NCI-H1417 treated with DMSO at 0.1 percent for 48 hours (cell line): Measurements from ENCODE around the gene TTL.
A peak's percentile ranks its signal among the peaks of the same experiment; 100 is the strongest.
"Not testable (repeated sequence)": the region's sequence is repeated elsewhere in the genome, so short reads cannot be mapped to it uniquely, and the experiment has no call there.

Experiments
- DNase-seq: peaks from one replicate; lab custom pipeline; 2025; lab: John Stamatoyannopoulos, UW

TTL gene

DNA sequence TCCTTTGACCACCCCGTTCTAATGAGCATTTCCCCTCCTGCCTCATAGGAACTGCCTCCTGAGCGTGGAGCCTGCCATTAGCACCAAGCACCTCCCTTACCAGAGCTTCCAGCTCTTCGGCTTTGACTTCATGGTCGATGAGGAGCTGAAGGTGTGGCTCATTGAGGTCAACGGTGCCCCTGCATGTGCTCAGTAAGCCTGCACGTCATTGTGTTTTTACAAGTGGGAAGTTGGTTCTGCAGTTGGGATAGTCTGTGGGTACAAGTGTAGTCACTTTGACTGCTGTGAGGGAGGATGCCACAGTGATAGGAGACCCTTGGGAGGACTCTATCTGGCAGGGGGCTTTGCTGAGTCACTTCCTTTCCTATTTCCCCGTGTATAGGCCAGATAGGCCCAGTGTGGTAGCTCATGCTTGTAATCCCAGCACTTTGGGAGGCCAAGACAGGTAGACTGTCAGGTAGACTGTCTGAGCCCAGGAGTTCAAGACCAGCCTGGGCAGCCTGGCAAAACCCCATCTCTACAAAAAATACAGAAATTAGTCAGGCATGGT lies 38.4 kb downstream of the TTL start:
- DNase-seq: no peak

DNA sequence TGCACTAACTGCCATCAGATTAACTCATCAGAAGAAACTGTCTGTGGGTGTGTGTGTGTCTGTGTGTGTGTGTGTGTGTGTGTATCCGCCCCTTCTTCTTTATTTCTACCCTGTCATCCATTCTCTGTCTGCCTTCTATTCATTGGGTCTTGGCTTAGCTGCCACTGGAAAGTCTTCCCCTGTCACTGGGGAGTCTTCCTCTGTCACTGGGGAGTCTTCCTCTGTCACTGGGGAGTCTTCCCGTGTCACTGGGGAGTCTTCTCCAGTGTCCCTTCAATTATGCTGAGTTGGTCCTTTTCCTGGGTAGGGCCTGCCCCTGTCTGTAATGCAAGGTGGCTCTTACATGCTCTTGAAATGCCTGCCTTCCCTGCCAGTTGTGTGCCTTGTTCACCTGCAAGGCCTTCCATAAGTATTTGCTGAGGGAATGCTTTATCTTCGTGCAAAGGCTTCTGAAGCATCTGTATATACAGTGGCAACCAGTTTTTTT lies 41.4 kb downstream of the TTL start:
- no peak for DNase-seq

DNA sequence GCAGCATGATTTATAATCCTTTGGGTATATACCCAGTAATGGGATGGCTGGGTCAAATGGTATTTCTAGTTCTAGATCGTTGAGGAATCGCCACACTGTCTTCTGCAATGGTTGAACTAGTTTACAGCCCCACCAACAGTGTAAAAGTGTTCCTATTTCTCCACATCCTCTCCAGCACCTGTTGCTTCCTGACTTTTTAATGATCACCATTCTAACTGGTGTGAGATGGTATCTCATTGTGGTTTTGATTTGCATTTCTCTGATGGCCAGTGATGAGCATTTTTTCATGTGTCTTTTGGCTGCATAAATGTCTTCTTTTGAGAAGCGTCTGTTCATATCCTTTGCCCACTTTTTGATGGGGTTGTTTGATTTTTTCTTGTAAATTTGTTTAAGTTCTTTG lies 42.3 kb downstream of the TTL start:
- DNase-seq: not testable (repeated sequence)

DNA sequence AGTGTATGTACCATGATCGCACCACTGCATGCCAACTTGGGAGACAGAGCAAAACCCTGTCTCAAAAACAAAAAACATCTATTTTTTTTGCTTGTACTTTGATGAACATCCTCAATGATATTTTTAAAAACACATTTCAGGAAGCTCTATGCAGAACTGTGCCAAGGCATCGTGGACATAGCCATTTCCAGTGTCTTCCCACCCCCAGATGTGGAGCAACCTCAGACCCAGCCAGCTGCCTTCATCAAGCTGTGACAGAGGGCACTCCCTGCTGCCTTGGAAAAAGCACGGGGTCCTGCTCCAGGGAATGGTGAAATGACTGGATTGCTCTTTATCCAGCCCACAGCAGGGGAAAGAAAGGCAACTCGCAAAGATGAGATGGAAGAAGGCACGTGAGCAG lies 46.6 kb downstream of the TTL start:
- DNase-seq: no peak

DNA sequence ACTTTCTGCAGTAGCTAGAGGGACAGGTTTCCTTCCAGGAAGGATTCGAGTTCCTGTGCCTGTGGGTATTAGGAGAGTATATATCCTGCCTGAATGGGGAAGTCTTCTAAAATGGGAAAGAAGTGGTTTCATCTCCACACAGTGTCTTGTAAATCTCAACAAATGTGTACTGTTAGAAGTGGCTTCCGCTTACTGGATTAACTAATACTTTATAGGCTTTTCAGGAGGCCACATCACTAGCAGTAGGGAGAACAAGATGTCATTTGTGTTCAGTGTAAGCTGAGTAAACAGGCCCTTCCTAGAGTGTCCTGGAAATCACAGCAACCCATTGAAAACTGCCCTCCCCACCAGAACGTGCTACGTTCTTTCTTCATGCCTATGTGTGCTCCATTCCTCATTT lies 47.8 kb downstream of the TTL start:
- no peak for DNase-seq

DNA sequence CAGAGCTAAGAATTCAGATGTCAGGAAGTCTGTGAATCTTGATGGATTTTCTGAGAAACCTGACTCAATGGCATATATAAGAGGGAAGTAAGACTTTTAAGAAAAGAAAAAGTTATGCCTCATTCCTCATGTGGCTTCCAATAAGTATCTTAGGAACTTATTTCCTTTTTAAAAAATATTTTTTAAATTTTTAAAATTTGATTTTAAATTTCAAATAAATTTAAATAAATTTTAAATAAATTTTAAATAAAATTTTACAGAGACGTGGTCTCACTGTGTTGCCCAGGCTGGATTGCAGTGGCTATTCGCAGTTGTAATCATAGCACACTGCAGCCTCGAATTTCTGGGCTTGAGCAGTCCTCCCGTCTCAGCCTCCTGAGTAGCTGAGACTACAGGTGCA lies 48.8 kb downstream of the TTL start:
- no peak for DNase-seq

DNA sequence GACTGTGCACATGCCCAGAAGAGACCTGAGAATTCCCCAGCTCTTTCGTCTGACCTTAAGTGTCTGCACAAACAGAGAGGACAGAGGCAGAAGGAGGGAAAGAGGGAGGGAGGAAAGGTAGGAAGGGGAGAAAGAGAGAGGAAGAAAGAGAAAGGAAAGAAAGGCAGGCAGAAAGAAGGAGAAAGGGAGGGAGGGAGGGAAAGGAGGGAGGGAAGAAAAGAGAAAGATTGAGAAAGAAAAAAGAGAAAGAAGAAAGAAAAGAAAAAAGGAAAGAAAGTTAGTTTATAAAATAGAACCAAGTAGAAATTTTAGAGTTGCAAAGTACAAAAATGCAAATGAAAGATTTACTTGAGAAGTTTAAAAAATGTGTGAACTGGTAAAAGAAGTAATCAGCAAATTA lies 52.9 kb downstream of the TTL start:
- no peak for DNase-seq

DNA sequence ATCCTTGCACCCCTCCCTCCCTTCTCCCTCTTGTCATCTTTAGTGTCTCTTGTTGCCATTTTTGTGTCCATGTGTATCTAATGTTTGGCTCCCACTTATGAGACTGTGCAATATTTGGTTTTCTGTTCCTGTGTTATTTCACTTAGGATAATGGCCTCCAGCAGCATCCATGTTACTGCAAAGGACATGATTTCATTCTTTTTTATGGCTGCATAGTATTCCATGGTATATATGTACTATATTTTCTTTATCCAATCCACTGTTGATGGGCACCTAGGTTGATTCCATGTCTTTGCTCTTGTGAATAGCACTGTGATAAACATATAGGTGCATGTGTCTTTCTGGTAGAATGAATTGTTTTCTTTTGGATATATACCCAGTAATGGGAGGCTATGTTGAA lies 54.7 kb downstream of the TTL start:
- not testable (repeated sequence) for DNase-seq

DNA sequence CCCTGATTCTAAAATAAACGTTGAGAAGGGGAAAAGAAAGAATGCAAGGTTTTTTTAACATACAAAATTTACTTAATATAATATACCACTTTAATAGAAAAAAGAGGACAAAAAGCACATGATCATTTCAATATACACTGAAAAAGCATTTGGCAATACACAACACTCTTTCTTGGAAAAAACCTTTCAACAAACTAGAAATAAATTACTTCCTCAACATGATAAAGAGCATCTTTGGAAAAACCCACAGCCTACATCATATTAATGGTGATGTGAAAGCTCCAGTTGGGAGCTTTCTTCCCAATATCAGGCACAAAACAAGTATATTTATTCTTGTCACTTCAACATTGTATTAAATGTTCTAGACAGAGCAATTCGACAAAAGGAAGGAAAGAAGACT lies 57.4 kb downstream of the TTL start:
- no peak for DNase-seq

DNA sequence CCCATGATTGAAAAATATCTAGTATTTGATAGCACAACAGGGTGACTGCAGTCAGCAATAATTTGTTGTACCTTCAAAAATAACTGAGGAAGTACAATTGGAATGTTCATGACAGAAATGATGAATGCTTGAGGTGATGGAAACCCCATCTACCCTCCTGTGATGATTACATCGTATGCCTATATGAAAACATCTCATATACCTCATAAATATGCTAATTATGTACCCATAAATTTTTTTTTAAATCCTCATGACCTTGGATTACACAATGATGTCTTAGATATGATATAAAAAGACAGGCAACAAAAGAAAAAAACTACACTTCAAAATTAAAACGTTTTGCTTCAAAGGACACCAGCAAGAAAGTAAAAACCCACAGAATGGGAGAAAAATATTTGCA lies 59.0 kb downstream of the TTL start:
- DNase-seq: no peak

DNA sequence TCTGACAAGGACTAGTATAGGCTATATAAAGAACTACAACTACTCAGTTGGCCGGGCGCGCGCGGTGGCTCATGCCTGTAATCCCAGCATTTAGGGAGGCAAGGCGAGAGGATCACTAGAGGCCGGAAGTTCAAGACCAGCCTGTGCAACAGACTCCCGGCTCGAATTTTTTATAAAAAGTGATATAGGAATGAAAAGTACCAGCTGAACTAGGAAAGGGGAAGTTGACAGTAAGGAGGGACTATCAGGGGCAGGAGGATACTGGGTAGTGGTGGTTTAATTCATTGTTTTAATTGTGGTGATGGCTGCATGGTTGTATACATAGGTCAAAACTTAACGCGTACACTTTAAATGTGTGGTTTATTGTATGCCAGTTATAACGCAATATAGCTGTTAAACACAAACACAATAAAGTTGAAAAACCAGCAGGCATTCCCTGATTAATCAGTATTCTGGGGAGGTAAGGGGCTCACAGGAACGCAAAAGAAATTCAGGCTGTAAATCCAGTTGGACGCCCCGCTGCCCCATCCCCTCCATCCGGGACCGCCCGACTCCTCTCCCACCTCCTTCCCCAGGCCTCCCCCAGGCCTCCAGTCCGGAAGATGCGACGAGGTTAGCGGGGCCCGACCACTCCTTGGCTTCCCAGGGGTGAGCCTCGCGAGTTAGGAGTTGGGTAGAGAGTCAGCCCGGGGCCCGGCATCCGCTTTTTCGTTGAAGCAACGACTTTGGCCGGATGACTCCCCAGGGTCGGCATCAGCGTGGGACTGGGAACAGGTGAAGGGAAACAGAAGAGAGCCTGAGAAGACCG lies 59.6 kb downstream of the TTL start:
- DNase-seq: no peak

DNA sequence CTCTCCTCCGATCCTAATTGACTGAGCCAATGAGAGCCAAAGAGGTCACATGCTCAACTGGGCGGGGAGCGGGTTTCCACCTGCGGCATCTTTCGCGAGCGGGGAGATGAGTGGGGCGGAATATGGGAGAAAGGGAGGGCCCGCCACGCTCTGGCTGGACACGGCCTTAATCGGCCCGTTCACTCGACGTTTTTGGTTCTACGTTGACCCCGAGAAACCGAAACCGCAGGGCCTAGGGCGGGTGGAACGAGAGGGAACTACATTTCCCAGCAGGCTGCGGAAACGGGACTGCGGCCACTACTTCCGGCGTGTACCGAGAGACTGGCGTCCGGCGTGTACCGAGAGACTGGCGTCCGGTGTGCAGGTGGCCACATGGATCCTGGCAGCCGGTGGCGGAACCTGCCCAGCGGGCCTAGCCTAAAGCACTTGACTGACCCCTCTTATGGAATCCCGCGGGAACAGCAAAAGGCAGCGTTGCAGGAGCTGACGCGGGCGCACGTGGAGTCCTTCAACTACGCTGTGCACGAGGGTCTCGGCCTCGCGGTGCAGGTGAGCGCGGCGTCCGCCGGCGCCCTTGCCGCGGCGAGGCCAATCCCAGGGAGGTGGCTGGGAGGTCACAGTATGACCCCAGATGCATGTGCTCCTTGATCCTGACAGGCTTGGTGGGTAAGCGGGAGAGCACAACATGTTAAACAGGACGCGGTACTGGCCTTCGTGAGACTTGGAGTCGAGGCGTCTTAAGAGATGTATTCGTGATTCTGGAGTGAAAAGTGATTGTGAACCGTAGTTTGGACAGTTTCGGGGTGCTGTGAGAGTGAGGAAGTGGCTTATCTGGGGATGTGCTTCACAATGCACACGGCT lies 60.4 kb downstream of the TTL start, which contains the start of gene POLR1B:
POLR1B (plus strand) TSS at position 343 of the 861 bp plus-strand sequence; CDS start at position 373, 30 bp downstream.
- peak; percentile 69 for DNase-seq

DNA sequence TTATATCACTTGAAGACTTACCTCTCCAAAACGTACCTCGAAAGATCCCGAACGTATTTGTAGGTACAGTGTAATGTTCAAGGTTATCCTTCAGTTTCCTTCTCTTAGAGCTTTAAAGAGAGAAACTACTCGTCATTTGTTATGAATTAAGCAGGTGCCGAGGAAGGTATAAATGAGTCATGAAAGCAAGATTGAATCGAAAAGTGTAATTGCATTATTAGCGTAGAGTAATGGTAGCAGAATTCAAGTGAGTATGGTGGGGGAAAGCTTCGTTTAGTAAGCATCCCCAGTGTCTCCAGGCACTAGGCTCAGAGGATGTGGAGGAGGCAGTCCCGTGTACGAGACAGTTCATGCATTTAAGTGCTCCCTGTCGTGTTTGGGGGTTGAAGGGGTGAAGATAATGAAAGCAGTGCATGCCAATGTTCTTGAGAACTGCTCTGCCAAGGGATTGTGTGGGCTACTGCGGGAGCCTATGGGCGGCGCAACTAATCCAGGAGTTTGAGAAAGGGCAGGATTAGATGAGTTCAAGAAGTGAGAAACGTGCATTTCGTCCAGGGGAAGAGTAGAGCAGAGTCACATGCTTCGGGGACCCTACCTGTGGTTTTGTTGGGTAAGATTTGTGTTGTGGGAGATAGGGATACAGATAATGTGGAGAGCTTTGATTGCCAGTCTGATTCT lies 61.2 kb downstream of the TTL start:
- no peak for DNase-seq

DNA sequence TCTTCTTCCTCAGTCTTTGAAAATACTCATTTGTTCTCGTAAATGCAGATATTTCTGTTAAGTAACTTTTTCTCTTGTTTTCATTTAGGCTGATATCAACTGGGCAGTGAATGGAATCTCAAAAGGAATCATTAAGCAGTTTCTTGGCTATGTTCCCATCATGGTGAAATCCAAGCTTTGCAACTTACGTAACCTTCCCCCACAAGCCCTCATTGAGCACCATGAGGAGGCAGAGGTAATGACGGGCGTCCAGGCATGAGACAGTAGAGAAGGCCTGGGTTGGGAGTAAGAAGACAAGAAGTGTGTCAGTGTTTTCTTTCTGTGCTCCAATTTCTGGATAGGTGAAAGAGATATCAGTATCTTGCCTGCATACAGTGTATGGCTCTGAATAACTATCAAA lies 65.4 kb downstream of the TTL start:
- no peak for DNase-seq

DNA sequence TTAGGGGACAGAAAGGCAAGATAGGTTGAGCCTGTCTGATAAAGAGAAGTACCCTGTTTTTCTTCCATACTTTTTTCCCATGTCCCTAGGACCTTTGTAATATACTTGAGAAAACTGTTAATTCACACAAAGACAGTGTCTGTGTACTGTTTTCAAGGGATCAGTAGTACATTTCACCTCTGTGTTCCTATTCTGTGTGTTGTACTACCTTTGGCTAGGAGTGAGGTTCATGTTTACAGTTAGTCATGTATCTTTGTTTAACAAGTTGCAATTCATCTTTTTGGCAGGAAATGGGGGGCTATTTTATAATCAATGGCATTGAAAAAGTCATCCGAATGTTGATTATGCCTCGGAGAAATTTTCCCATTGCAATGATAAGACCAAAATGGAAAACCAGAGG lies 67.0 kb downstream of the TTL start:
- no peak for DNase-seq

DNA sequence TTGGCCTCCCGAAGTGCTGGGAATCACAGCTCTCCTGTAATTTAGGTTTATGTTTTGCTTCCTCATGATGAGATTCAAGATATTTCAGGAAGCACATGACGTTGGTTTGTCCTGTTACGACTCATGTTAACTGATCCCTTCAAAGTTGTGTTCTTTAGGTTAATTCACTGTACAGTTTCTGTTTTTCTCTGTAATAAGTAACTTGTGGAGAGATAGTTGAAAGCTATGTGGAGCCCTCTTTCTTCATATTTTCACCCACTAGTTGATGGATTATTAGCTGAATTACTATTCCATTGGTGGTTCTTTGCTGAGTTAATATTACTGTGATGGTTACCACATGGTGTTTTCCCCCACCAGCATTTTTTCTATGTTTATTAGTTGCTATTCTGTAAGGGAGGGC lies 84.1 kb downstream of the TTL start:
- DNase-seq: no peak

DNA sequence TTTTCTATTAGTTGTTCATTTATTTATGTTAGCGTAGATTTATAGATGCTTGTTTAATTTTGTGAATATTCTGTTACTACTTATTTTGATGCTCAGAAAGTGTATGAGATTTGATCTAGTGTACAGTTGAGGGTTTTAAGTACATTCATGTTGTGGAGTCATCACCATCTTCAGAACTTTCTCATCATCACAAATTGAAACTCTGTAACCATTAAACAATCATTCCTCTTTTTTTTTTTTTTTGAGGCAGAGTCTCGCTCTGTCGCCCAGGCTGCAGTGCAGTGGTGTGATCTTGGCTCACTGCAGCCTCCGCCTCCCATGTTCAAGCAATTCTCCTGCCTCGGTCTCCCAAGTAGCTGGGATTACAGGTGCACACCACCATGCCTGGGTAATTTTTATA lies 84.6 kb downstream of the TTL start:
- DNase-seq: not testable (repeated sequence)

DNA sequence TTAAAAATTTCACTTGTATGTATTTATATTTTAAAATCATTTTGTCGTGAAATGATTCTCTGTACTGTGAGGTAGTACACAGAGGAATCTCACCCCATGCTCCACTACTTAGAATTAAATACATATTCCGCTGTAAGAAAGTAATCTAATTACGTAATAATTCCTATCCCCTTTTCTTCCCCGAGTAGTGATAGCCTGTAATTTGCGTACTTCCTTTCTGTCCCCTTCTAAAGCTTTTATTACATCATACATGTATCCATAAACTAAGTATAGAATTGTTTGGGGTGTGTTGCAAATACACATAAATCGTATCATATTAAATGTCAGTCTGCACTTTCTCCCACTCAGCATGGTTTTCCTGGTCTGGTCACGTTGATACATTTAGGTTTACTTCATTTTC lies 90.0 kb downstream of the TTL start:
- no peak for DNase-seq

DNA sequence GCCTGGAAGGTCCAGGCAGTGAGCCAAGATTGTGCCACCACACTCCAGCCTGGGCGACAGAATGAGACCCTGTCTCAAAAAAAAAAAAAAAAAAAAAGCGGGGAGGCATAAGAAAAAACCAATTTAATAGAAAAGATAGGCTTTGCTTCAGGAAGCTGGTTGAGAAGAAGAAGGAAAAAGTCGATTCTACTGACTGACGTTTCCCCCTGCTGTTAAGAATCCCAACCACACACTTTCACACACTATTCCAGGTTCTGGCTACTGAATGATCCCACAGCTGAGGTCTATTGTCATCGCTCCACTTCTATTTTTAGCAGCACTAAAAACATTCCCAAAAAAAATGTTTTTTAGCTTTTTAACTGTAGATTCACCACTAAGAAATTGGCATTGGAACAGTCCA lies 95.8 kb downstream of the TTL start:
- DNase-seq: no peak

DNA sequence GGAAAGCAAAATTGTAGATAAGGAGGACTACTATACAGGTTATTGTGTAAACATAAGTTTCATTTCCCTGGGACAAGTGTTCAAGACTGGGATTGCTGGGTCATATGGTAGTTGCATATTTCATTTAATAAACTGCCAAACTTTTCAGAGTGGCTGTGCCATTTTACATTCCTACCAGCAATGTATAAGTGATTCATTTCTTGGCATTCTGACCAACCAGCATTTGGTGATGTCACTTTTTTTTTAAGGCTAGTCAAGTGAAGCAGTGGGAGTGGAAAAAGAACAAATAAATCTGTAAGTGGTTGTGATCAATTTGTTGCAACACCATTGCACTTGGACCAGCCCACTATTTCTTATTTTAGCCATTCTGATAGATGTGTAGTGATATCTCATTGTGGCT lies 97.3 kb downstream of the TTL start:
- no peak for DNase-seq

DNA sequence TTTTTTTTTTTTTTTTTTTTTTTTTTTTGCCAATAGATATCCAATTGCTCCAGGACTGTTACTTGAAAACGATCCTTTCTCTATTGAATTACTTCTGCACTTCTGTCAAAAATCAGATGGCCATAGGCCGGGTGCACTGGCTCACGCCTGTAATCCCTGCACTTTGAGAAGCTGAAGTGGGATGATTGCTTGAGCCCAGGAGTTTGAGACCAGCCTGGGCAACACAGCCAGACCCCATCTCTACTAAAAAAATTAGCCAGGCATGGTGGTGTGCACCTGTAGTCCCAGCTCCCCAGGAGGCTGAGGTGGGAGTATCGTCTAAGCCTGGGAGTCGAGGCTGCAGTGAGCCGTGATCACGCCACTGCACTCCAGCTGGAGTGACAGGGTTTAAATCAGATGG lies 98.1 kb downstream of the TTL start:
- DNase-seq: no peak

DNA sequence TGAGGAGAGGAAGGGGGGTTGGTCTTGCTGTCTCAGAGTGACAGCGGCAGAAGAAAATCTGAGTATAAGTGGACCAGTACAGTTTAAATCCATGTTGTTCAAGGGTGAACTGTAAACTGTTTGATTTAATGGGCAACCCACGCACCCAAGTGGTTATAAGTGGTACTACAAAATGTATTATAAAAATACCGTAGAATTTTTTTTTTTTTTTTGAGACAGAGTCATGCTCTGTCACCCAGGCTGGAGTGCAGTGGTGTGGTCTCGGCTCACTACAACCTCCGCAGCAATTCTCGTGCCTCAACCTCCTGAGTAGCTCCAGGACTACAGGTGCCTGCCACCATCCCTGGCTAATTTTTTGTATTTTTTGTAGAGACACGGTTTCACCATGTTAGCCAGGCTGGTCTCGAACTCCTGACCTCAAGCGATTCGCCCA lies 100.4 kb downstream of the TTL start:
- DNase-seq: no peak
